ENCODE measurements around the gene NRP2.

DNA sequence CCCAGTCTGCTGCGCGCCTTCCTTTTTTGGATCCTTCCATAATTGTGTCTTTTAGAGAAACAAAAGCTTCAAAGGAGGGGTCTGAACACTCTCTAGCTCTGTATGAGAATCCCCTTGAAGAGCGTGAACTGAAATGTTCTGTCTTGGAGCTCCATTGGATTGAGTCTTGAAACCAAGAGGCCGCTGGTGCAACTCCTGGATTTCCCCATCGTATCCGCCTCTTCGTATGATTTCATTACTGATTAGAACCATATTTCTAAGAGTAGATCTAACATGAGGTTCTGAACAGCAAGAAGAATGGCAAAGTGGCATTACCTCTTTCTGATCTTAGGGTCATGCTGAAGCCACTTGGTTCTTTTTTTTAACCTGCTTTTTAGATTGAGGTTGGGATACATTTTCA, 31.4 kb upstream of the NRP2 start:
- TF ChIP-seq, protein P1, sequence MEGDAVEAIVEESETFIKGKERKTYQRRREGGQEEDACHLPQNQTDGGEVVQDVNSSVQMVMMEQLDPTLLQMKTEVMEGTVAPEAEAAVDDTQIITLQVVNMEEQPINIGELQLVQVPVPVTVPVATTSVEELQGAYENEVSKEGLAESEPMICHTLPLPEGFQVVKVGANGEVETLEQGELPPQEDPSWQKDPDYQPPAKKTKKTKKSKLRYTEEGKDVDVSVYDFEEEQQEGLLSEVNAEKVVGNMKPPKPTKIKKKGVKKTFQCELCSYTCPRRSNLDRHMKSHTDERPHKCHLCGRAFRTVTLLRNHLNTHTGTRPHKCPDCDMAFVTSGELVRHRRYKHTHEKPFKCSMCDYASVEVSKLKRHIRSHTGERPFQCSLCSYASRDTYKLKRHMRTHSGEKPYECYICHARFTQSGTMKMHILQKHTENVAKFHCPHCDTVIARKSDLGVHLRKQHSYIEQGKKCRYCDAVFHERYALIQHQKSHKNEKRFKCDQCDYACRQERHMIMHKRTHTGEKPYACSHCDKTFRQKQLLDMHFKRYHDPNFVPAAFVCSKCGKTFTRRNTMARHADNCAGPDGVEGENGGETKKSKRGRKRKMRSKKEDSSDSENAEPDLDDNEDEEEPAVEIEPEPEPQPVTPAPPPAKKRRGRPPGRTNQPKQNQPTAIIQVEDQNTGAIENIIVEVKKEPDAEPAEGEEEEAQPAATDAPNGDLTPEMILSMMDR (conservative IDR thresholded peaks at IDR 0.05; ENCODE audit: low read length), result no peak
- no peak for TF ChIP-seq EZH2phosphoT487 (IDR thresholded peaks at IDR 0.05; ENCODE audit: borderline replicate concordance, low read depth, low read length)
